Neural cell (in vitro differentiated cells): Measurements from ENCODE around the gene RPL41. TPM values are rescaled to one million over a fixed set of nuclear protein-coding genes. Genes with fewer than 3 reads are reported as not detected.

Experiments used
- H2AFZ ChIP-seq: fragments of 200-600, 300-800 bp; sonication (generic), shearing (Covaris generic); 2 replicates; pipeline ENCODE4 v1.6.0; 2014; ENCODE audit warnings: low read depth, mild to moderate bottlenecking, antibody characterized with exemption, low read length, moderate library complexity
- H3F3A ChIP-seq: fragments of 200-600 bp; shearing (Covaris generic); 2 replicates; pipeline ENCODE4 v1.6.1; 2016; ENCODE audit warnings: mild to moderate bottlenecking, moderate library complexity, mixed read lengths, antibody characterized with exemption, low read length; ENCODE audit not compliant: insufficient read depth, poor library complexity, severe bottlenecking
- H3K27ac ChIP-seq: fragments of 200-600, 300-800 bp; sonication (generic), shearing (Covaris generic); 2 replicates; pipeline ENCODE4 v1.5.1; 2014; ENCODE audit warnings: mild to moderate bottlenecking, low read length, moderate library complexity
- H3K27me3 ChIP-seq: fragments of 300-800, 200-600 bp; sonication (generic), shearing (Covaris generic); 2 replicates; pipeline ENCODE4 v1.6.0; 2014; ENCODE audit warnings: mild to moderate bottlenecking, low read depth, low read length, moderate library complexity; ENCODE audit not compliant: insufficient read depth
- H3K36me3 ChIP-seq: fragments of 300-800, 200-600 bp; sonication (generic), shearing (Covaris generic); 2 replicates; pipeline ENCODE4 v1.5.1; 2014; ENCODE audit warnings: mild to moderate bottlenecking, antibody characterized with exemption, low read length, moderate library complexity; ENCODE audit not compliant: insufficient read depth
- H3K4me2 ChIP-seq: fragments of 300-800, 200-600 bp; sonication (generic), shearing (Covaris generic); 2 replicates; pipeline ENCODE4 v1.6.0; 2014; ENCODE audit warnings: mild to moderate bottlenecking, low read length
- H3K4me3 ChIP-seq: fragments of 300-800, 200-600 bp; sonication (generic), shearing (Covaris generic); 2 replicates; pipeline ENCODE4 v1.5.1; 2014; ENCODE audit warnings: mild to moderate bottlenecking, low read length, moderate library complexity
- H3K79me2 ChIP-seq: fragments of 200-600 bp; shearing (Covaris generic); replicated peaks from 2 replicates; pipeline ENCODE4 v1.6.0; 2014; ENCODE audit warnings: mild to moderate bottlenecking, low read length, moderate library complexity; ENCODE audit not compliant: insufficient read depth
- H3K9ac ChIP-seq: fragments of 300-800, 200-600 bp; sonication (generic), shearing (Covaris generic); 2 replicates; pipeline ENCODE4 v1.6.1; 2016; ENCODE audit warnings: mild to moderate bottlenecking, low read length, mixed read lengths
- H3K9me2 ChIP-seq: fragments of 200-600 bp; shearing (Covaris generic); 2 replicates; pipeline ENCODE4 v1.6.1; 2016; ENCODE audit warnings: mild to moderate bottlenecking, low read length, mixed read lengths; ENCODE audit not compliant: insufficient read depth
- H3K9me3 ChIP-seq: fragments of 200-600, 300-800 bp; sonication (generic), shearing (Covaris generic); 2 replicates; pipeline ENCODE4 v1.6.1; 2016; ENCODE audit warnings: mild to moderate bottlenecking, mixed run types, low read length, moderate library complexity, mixed read lengths
- H4K20me1 ChIP-seq: fragments of 200-600 bp; shearing (Covaris generic); 2 replicates; pipeline ENCODE4 v1.6.1; 2016; ENCODE audit warnings: mild to moderate bottlenecking, mixed run types; ENCODE audit not compliant: insufficient read depth
- EP300 ChIP-seq: fragments of 450-650 bp; conservative IDR thresholded peaks from 2 replicates; pipeline ENCODE4 v1.6.1; 2014; ENCODE audit warnings: antibody characterized with exemption, mild to moderate bottlenecking, moderate library complexity; ENCODE audit not compliant: poor library complexity, severe bottlenecking
- EZH2 ChIP-seq: fragments of 200-600, 300-800 bp; shearing (Covaris generic), sonication (generic); IDR thresholded peaks from 2 replicates; pipeline ENCODE4 v1.6.1; 2014; ENCODE audit warnings: antibody characterized with exemption, low read length, borderline replicate concordance, mild to moderate bottlenecking; ENCODE audit not compliant: insufficient read depth, poor library complexity, severe bottlenecking
- MXI1 ChIP-seq: fragments of 450-650 bp; conservative IDR thresholded peaks from 2 replicates; pipeline ENCODE4 v1.6.1; 2014; ENCODE audit warnings: antibody characterized with exemption, mild to moderate bottlenecking; ENCODE audit not compliant: poor library complexity, severe bottlenecking
- POLR2AphosphoS5 ChIP-seq: IDR thresholded peaks from 2 replicates; pipeline ENCODE4 v1.6.1; 2012
- RAD21 ChIP-seq: fragments of 450-650 bp; conservative IDR thresholded peaks from 2 replicates; pipeline ENCODE4 v1.6.1; 2014; ENCODE audit warnings: antibody characterized with exemption, mild to moderate bottlenecking, moderate library complexity
- SMC3 ChIP-seq: fragments of 450-650 bp; conservative IDR thresholded peaks from 2 replicates; pipeline ENCODE4 v1.6.1; 2014; ENCODE audit warnings: antibody characterized with exemption, mild to moderate bottlenecking, moderate library complexity; ENCODE audit not compliant: poor library complexity
- TAF1 ChIP-seq: IDR thresholded peaks from 2 replicates; pipeline ENCODE4 v1.6.1; 2012; ENCODE audit warnings: low read depth
- polyA plus RNA-seq: library from polyadenylated mRNA; depleted of rRNA; stranded (reverse); fragments of >200 nt; gene quantifications from 2 replicates; pipeline ENCODE4 v1.2.3, GENCODE V29; 2014
- TF ChIP-seq, protein P1 (sequence below): IDR thresholded peaks from 2 replicates; pipeline ENCODE4 v1.6.1; 2012; ENCODE audit warnings: borderline replicate concordance
- TF ChIP-seq, protein P2 (sequence below): fragments of 450-650 bp; IDR thresholded peaks from 2 replicates; pipeline ENCODE4 v1.5.1; 2014; ENCODE audit warnings: antibody characterized with exemption, mild to moderate bottlenecking, moderate library complexity; ENCODE audit not compliant: poor library complexity, severe bottlenecking

Gene RPL41
- polyA plus RNA-seq, 1 donor from 2014 or later, result 2,186 TPM

DNA sequence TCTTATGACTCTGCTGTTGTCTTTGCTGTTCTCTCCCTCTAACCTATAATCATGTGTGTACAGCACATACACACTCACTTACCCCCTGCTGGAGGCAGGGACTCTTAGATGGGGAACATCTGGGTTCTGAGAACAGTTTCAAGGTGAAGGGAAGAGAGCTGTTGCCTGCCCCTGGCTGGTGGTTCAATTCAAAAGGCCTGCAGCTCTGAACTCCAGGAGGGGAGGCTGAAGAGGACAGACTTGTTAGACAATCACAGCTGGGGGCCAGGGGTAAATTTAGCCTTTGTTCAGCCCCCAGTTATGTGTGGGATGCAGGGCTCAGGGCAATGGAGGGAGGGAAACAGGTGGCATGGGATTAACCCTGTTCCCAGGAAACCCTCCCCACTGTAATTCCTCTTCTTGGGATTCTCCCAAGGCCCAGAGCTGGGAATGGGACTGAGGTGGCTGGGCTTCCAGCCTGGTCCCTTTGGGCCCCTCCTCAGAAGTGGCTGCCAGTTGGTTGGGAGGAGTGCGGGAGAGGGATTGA lies 37.9 kb downstream of the RPL41 start:
- no peak overlapping the region for H3K27ac ChIP-seq

DNA sequence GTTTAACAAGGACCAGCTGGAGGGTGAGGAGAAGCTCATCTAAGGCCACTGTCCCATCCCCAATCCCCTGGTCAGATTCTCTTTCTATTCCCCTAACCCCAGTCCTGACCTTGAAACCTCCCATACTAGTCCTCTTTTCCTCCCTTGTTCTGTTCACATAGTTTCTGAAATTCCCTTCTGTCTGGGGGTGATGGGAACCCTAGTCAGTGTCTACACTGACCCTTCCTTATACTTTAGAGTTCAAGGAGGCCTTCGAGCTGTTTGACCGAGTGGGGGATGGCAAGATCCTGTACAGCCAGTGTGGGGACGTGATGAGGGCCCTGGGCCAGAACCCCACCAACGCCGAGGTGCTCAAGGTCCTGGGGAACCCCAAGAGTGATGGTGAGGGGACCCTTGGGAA lies 38.4 kb downstream of the RPL41 start:
- no peaks in the 10 kb centered on the region for H3K9me2 ChIP-seq
- no peak for TF ChIP-seq MXI1
- TF ChIP-seq RAD21, result no peak
- no peak for TF ChIP-seq EP300
- TF ChIP-seq, protein P1, sequence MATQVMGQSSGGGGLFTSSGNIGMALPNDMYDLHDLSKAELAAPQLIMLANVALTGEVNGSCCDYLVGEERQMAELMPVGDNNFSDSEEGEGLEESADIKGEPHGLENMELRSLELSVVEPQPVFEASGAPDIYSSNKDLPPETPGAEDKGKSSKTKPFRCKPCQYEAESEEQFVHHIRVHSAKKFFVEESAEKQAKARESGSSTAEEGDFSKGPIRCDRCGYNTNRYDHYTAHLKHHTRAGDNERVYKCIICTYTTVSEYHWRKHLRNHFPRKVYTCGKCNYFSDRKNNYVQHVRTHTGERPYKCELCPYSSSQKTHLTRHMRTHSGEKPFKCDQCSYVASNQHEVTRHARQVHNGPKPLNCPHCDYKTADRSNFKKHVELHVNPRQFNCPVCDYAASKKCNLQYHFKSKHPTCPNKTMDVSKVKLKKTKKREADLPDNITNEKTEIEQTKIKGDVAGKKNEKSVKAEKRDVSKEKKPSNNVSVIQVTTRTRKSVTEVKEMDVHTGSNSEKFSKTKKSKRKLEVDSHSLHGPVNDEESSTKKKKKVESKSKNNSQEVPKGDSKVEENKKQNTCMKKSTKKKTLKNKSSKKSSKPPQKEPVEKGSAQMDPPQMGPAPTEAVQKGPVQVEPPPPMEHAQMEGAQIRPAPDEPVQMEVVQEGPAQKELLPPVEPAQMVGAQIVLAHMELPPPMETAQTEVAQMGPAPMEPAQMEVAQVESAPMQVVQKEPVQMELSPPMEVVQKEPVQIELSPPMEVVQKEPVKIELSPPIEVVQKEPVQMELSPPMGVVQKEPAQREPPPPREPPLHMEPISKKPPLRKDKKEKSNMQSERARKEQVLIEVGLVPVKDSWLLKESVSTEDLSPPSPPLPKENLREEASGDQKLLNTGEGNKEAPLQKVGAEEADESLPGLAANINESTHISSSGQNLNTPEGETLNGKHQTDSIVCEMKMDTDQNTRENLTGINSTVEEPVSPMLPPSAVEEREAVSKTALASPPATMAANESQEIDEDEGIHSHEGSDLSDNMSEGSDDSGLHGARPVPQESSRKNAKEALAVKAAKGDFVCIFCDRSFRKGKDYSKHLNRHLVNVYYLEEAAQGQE, result no peak
- TF ChIP-seq, protein P2, sequence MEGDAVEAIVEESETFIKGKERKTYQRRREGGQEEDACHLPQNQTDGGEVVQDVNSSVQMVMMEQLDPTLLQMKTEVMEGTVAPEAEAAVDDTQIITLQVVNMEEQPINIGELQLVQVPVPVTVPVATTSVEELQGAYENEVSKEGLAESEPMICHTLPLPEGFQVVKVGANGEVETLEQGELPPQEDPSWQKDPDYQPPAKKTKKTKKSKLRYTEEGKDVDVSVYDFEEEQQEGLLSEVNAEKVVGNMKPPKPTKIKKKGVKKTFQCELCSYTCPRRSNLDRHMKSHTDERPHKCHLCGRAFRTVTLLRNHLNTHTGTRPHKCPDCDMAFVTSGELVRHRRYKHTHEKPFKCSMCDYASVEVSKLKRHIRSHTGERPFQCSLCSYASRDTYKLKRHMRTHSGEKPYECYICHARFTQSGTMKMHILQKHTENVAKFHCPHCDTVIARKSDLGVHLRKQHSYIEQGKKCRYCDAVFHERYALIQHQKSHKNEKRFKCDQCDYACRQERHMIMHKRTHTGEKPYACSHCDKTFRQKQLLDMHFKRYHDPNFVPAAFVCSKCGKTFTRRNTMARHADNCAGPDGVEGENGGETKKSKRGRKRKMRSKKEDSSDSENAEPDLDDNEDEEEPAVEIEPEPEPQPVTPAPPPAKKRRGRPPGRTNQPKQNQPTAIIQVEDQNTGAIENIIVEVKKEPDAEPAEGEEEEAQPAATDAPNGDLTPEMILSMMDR, result no peak
- TF ChIP-seq POLR2AphosphoS5, result no peak
- TF ChIP-seq EZH2, result no peak
- TF ChIP-seq TAF1, result no peak
- TF ChIP-seq SMC3, result no peak
- H4K20me1 ChIP-seq, result no peaks in the 10 kb centered on the region
- no peak overlapping the region for H3K9ac ChIP-seq
- H3K9me3 ChIP-seq, result no peaks in the 10 kb centered on the region
- H3K27me3 ChIP-seq, result no peaks in the 10 kb centered on the region
- H3K4me2 ChIP-seq, result no peak overlapping the region
- peaks cover 30% of the 10 kb centered on the region for H3K79me2 ChIP-seq
- no peak overlapping the region for H2AFZ ChIP-seq
- H3K4me3 ChIP-seq, result no peak overlapping the region
- H3F3A ChIP-seq, result peaks cover 3% of the 10 kb centered on the region
- H3K27ac ChIP-seq, result no peak overlapping the region
- H3K36me3 ChIP-seq, result peaks cover 6% of the 10 kb centered on the region

More for the DNA sequence above, 37.9 kb downstream of the RPL41 start:
- Histone ChIP-seq H3K4me2 (no peak overlapping the region), H3K27me3 (no peaks in the 10 kb centered on the region), H3K79me2 (peaks cover 25% of the 10 kb centered on the region), H3K9me3 (no peaks in the 10 kb centered on the region), H4K20me1 (no peaks in the 10 kb centered on the region), H3K9ac (peak overlapping the region; percentile 16), H3K4me3 (peak overlapping the region; percentile 73), H3K9me2 (no peaks in the 10 kb centered on the region), H2AFZ (no peak overlapping the region), H3K36me3 (peaks cover under 1% of the 10 kb centered on the region), H3F3A (peaks cover 3% of the 10 kb centered on the region)
- no peak for TF ChIP-seq EZH2
- no peak for TF ChIP-seq EP300
- no peak for TF ChIP-seq POLR2AphosphoS5
- no peak for TF ChIP-seq MXI1
- no peak for TF ChIP-seq RAD21
- TF ChIP-seq, protein P1, result no peak
- TF ChIP-seq, protein P2, result no peak
- no peak for TF ChIP-seq SMC3
- TF ChIP-seq TAF1, result no peak
